Transverse colon (tissue), 3 donors: ENCODE data around the gene LMTK2.

Source experiments
- EP300 ChIP-seq: sonication (generic); formaldehyde crosslinking; IDR thresholded peaks from one replicate; pipeline ENCODE4 v1.6.1; 2017; ENCODE audit warnings: antibody characterized with exemption, low read depth
- POLR2A ChIP-seq: fragments of 450-650 bp; IDR thresholded peaks from one replicate; pipeline ENCODE4 v1.6.1; 2016; ENCODE audit warnings: antibody characterized with exemption, mild to moderate bottlenecking, moderate library complexity
- TF ChIP-seq, protein P1 (sequence below), 5 experiments: fragments of 200-600 bp in 3 of 5; fragments of 450-650 bp in 2 of 5; sonication (generic) in 3 of 5; IDR thresholded peaks; 1 replicate in 2 of 5; 2 replicates in 3 of 5; pipeline ENCODE4 v1.5.1; 2016 to 2017; ENCODE audit warnings: antibody characterized with exemption in 5 of 5, inconsistent platforms in 3 of 5, mild to moderate bottlenecking in 2 of 5, moderate library complexity in 1 of 5

DNA sequence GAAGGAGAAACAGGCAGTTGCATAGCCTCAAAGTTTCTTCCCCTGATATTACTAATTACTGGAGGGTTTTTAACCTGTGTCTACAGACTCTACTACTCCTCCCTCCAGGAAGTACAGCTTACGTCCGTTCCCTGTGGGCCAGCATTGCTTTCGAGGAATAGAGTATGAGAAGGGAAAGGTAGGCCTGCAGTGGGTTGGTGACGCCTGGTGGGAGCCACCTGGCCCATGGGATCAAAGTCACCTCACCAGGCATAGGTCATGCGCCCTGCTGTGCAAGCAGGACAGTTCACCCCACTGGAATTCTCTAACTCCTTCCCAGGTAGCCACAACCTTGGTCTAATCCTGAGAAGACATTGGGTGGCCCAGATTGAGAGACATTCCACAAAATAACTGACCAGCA is 29.8 kb downstream of the LMTK2 start:
- TF ChIP-seq, protein P1, sequence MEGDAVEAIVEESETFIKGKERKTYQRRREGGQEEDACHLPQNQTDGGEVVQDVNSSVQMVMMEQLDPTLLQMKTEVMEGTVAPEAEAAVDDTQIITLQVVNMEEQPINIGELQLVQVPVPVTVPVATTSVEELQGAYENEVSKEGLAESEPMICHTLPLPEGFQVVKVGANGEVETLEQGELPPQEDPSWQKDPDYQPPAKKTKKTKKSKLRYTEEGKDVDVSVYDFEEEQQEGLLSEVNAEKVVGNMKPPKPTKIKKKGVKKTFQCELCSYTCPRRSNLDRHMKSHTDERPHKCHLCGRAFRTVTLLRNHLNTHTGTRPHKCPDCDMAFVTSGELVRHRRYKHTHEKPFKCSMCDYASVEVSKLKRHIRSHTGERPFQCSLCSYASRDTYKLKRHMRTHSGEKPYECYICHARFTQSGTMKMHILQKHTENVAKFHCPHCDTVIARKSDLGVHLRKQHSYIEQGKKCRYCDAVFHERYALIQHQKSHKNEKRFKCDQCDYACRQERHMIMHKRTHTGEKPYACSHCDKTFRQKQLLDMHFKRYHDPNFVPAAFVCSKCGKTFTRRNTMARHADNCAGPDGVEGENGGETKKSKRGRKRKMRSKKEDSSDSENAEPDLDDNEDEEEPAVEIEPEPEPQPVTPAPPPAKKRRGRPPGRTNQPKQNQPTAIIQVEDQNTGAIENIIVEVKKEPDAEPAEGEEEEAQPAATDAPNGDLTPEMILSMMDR (IDR thresholded peaks at IDR 0.05): no peak
- TF ChIP-seq EP300: no peak
- TF ChIP-seq POLR2A: no peak
